OCI-LY3 (cell line): Measurements from ENCODE around the gene LMCD1.

ENCODE experiments used
- H2AFZ ChIP-seq: fragments of 200-600, 300-600 bp; shearing (Covaris generic); 2 replicates; pipeline ENCODE4 v1.6.0; 2014; ENCODE audit warnings: antibody characterized with exemption, low read depth, low read length
- H3K27ac ChIP-seq: fragments of 200-600, 300-600 bp; sonication (generic); 2 replicates; pipeline ENCODE4 v1.5.1; 2014; ENCODE audit warnings: mild to moderate bottlenecking, low read length, moderate library complexity, mixed read lengths
- H3K27me3 ChIP-seq: fragments of 200-600, 300-600 bp; sonication (generic); 2 replicates; pipeline ENCODE4 v1.6.1; 2014; ENCODE audit warnings: low read depth, low read length, mixed read lengths
- H3K36me3 ChIP-seq: fragments of 200-600, 300-600 bp; sonication (generic); replicated peaks from 2 replicates; pipeline ENCODE3; 2014; ENCODE audit warnings: low read depth, low read length, mixed read lengths
- H3K4me1 ChIP-seq: fragments of 300-600, 200-600 bp; sonication (generic); 2 replicates; pipeline ENCODE4 v1.6.1; 2014; ENCODE audit warnings: low read length, mixed read lengths
- H3K4me2 ChIP-seq: fragments of 200-600, 300-600 bp; sonication (generic); 2 replicates; pipeline ENCODE4 v1.6.1; 2014; ENCODE audit warnings: low read length, mixed read lengths
- H3K4me3 ChIP-seq: fragments of 300-600, 200-600 bp; sonication (generic); 2 replicates; pipeline ENCODE4 v1.5.1; 2014; ENCODE audit warnings: antibody characterized with exemption, mild to moderate bottlenecking, low read length, moderate library complexity
- H3K79me2 ChIP-seq: fragments of 300-600, 200-600 bp; shearing (Covaris generic); 2 replicates; pipeline ENCODE4 v1.6.1; 2014; ENCODE audit warnings: mild to moderate bottlenecking, low read length, mixed read lengths
- H3K9ac ChIP-seq: fragments of 300-600, 200-600 bp; shearing (Covaris generic); 2 replicates; pipeline ENCODE4 v1.6.0; 2014; ENCODE audit warnings: mild to moderate bottlenecking, low read length, moderate library complexity
- H3K9me3 ChIP-seq: fragments of 200-600, 300-600 bp; shearing (Covaris generic); 2 replicates; pipeline ENCODE4 v1.6.1; 2014; ENCODE audit warnings: low read length, mixed read lengths; ENCODE audit not compliant: insufficient read depth
- H4K20me1 ChIP-seq: fragments of 200-600, 300-600 bp; sonication (generic); 2 replicates; pipeline ENCODE4 v1.6.1; 2016; ENCODE audit warnings: low read length, mixed read lengths; ENCODE audit not compliant: insufficient read depth
- EZH2phosphoT487 ChIP-seq: fragments of 200-600 bp; shearing (Covaris generic); IDR thresholded peaks from 2 replicates; pipeline ENCODE4 v1.6.1; 2018; ENCODE audit warnings: antibody characterized with exemption, mixed run types, low read depth
- TF ChIP-seq, protein P1 (sequence below): fragments of 200-600, 300-600 bp; sonication (generic); IDR thresholded peaks from 2 replicates; pipeline ENCODE4 v1.5.1; 2014; ENCODE audit warnings: antibody characterized with exemption, low read length, low read depth

Gene LMCD1

GRCh38 chr3:8509961-8510360 lies 8.3 kb downstream of the LMCD1 start:
- Histone ChIP-seq H3K4me3 (no peak overlapping the region), H3K4me2 (no peak overlapping the region), H3K27me3 (no peaks in the 10 kb centered on the region), H2AFZ (no peak overlapping the region), H4K20me1 (no peaks in the 10 kb centered on the region), H3K4me1 (peaks cover 31% of the 10 kb centered on the region), H3K36me3 (no peaks in the 10 kb centered on the region), H3K27ac (no peak overlapping the region), H3K9ac (no peak overlapping the region), H3K79me2 (no peaks in the 10 kb centered on the region), H3K9me3 (no peaks in the 10 kb centered on the region)
- no peak for TF ChIP-seq EZH2phosphoT487
- TF ChIP-seq, protein P1, sequence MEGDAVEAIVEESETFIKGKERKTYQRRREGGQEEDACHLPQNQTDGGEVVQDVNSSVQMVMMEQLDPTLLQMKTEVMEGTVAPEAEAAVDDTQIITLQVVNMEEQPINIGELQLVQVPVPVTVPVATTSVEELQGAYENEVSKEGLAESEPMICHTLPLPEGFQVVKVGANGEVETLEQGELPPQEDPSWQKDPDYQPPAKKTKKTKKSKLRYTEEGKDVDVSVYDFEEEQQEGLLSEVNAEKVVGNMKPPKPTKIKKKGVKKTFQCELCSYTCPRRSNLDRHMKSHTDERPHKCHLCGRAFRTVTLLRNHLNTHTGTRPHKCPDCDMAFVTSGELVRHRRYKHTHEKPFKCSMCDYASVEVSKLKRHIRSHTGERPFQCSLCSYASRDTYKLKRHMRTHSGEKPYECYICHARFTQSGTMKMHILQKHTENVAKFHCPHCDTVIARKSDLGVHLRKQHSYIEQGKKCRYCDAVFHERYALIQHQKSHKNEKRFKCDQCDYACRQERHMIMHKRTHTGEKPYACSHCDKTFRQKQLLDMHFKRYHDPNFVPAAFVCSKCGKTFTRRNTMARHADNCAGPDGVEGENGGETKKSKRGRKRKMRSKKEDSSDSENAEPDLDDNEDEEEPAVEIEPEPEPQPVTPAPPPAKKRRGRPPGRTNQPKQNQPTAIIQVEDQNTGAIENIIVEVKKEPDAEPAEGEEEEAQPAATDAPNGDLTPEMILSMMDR, result no peak

DNA sequence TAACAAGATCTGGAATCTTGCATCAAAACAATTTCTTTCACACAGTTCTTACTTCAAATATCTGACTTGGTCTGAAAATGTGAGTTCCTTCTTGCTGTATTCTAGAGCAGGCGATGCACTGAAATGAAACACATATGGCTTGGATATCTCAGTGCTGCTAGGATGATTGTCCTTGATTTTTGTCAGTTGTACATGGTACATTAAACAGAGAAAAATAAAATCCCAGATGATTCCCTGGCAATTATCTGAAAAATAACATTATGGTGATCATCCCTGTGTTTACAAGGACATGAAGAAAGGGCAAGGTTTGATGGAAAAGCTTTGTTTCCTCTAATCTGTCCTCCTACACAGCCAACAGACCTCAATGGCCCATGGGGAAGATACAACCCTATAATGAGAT lies 10.6 kb downstream of the LMCD1 start:
- H3K27me3 ChIP-seq, result no peaks in the 10 kb centered on the region
- no peaks in the 10 kb centered on the region for H3K36me3 ChIP-seq
- H3K9me3 ChIP-seq, result no peaks in the 10 kb centered on the region
- H3K4me1 ChIP-seq, result peaks cover 22% of the 10 kb centered on the region
- no peak overlapping the region for H3K4me3 ChIP-seq
- no peak overlapping the region for H2AFZ ChIP-seq
- H3K9ac ChIP-seq, result no peak overlapping the region
- no peaks in the 10 kb centered on the region for H3K79me2 ChIP-seq
- H3K27ac ChIP-seq, result no peak overlapping the region
- H4K20me1 ChIP-seq, result no peaks in the 10 kb centered on the region
- TF ChIP-seq EZH2phosphoT487, result no peak
- TF ChIP-seq, protein P1, result no peak
- H3K4me2 ChIP-seq, result no peak overlapping the region

- no peak overlapping the region for H3K4me3 ChIP-seq
- no peaks in the 10 kb centered on the region for H3K9me3 ChIP-seq
- no peaks in the 10 kb centered on the region for H3K27me3 ChIP-seq
- TF ChIP-seq, protein P1, result no peak
- no peak for TF ChIP-seq EZH2phosphoT487
- no peak overlapping the region for H3K4me2 ChIP-seq
- H3K9ac ChIP-seq, result no peak overlapping the region
- H2AFZ ChIP-seq, result no peak overlapping the region
- H3K79me2 ChIP-seq, result no peaks in the 10 kb centered on the region
- no peak overlapping the region for H3K27ac ChIP-seq
- no peaks in the 10 kb centered on the region for H4K20me1 ChIP-seq
- no peaks in the 10 kb centered on the region for H3K36me3 ChIP-seq
- H3K4me1 ChIP-seq, result peaks cover 9% of the 10 kb centered on the region
These were observed 14.5 kb downstream of the LMCD1 start for GRCh38 chr3:8516047-8516661.

DNA sequence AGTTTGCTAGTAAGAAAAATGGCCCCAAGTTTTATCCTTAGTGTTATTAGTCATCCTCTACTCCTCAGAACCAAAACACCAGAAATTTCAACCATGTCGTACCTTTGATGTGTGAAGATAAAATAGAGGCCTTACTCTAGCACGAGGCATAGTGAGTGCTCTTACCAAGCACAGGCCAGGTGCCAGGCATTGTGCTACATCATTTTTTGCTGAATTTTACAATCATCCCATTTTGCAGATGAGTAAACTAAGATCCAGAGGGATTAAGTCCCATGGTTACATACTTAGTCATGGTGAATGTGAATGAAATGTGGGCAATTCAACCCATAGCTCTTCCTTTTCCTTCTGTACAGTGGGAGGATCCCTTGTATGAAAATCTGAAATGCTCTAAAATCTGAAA lies 15.2 kb downstream of the LMCD1 start:
- no peak overlapping the region for H3K9ac ChIP-seq
- H3K9me3 ChIP-seq, result no peaks in the 10 kb centered on the region
- H4K20me1 ChIP-seq, result no peaks in the 10 kb centered on the region
- no peak overlapping the region for H3K4me3 ChIP-seq
- peaks cover 9% of the 10 kb centered on the region for H3K4me1 ChIP-seq
- no peak overlapping the region for H3K4me2 ChIP-seq
- H3K36me3 ChIP-seq, result no peaks in the 10 kb centered on the region
- TF ChIP-seq EZH2phosphoT487, result no peak
- TF ChIP-seq, protein P1, result no peak
- no peaks in the 10 kb centered on the region for H3K27me3 ChIP-seq
- no peak overlapping the region for H3K27ac ChIP-seq
- H3K79me2 ChIP-seq, result no peaks in the 10 kb centered on the region
- no peak overlapping the region for H2AFZ ChIP-seq
